Measurements from ENCODE around the gene NOS2.

Gene NOS2

DNA sequence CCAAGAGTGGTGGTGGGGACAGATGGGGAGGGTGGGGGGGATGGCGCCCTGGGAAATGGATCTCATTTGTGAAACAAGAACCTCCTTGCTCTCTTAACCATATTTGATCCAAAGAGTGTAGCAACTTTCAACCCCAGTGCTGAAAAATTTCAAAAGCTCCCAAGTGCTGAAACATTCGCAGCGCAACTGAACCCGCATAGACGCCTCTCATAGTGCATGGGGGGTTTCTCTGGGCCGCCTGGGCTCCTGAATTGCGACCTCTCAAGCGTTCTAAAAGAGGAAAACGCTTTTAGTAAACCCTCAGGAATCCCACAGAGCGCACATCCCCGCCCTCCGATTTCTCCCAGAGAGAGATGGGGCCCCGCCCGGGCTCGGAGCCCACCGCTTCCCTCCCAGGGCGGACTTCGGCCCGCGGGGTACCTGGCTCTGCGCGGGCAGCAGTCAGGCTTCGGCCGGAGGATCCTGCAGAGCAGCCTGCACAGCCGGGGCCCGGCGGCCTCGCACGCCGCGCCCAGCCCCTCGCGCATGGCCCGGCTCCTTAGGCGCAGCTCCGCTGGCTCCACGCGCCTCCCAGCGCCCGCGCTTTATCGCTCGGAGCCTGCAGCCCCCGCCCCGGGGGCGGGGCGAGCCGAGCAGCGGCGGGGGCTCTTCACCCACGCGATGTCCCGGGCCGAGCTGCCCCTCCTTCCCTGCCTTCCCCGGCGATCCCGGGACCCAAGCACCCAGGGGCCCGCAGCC, 7.0 kb downstream of the NOS2 start:
- in situ Hi-C loops (cut with MboI; ENCODE audit: low sequenced_read_pairs): loop anchor here (25.0 kb wide), 1 partner anchor 619 kb away; the partner anchor contains the start of gene SLC46A1

DNA sequence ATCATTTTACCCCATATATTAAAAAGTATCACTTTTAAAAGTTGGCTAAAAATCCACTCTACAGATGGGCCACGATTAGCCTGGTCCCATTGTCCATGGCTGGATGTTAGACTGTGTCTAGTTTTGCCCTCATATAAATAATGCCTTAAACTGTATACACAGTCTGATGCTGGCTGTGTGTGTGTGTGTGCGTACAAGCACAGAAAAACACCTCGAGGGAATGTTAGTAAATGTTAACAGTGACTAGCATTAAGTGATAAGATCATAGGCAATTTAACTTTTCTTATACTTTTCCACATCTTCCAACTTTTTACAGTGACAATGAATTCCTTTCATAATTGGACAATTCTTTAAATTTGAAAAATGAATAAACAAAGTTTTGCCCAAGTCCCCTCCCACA, 8.2 kb downstream of the NOS2 start:
- in situ Hi-C loops (cut with MboI; ENCODE audit: low sequenced_read_pairs): loop anchor here (25.0 kb wide), 1 partner anchor 620 kb away; the partner anchor contains the start of gene SLC46A1

GRCh38 chr17:27788919-27789318, 11.4 kb downstream of the NOS2 start:
- in situ Hi-C loops (cut with MboI; ENCODE audit: low sequenced_read_pairs): loop anchor here (25.0 kb wide), 1 partner anchor 623 kb away; the partner anchor contains the start of gene SLC46A1

DNA sequence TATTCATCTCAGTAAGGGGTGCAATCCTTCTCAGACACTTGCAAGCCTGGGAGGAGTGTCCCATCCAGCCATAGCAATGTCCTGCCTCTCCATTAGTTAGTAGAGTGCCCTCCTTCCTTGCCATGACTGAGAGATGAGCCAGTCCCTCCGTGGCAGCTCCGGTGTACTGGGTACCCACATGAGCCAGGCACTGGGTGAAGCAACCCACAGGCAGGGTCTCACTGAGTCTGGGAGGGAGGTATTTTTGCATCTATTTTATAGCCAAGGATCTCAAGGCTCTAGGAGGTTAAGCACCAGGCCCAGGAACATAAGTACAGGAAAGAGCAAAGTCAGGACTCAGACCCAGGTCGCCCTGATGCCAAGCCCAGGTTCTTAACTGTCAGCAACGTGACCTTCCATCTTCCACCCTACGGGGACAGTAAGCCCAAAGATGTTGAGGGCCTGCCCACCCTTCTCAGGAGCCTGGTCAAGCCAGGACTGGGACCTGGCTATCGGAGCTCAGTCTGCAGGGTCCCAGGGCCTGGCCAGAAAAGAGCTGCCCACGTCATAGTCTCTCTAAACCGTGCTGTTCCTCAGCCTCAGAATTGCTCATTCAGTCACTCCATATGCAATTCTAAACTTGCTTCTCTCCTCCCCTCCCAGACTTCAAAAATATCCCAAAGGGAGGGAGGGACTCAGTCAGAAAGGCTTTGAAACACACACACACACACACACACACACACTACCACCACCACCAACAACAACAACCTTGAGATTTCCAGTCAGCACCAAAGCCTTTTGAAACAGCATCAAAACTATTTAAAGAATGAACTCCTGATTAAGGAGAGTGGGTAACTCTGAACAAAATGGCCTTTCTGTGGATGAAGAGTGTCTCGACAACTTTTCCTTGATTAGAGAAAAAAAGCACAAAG, 16.6 kb downstream of the NOS2 start:
- in situ Hi-C loops (cut with MboI; ENCODE audit: low sequenced_read_pairs): loop anchor here (25.0 kb wide), 1 partner anchor 629 kb away; the partner anchor contains the start of gene SLC46A1

- in situ Hi-C loops (cut with MboI; ENCODE audit: low sequenced_read_pairs): loop anchor here (25.0 kb wide), 1 partner anchor 630 kb away; the partner anchor contains the start of gene SLC46A1
These were observed 17.5 kb downstream of the NOS2 start for GRCh38 chr17:27782791-27783206.

GRCh38 chr17:27780828-27781404, 19.4 kb downstream of the NOS2 start:
- in situ Hi-C loops (cut with MboI; ENCODE audit: low sequenced_read_pairs): loop anchor here (25.0 kb wide), 1 partner anchor 631 kb away; the partner anchor contains the start of gene SLC46A1

GRCh38 chr17:27780092-27780827, 20.1 kb downstream of the NOS2 start:
- in situ Hi-C loops (cut with MboI; ENCODE audit: low sequenced_read_pairs): loop anchor here (25.0 kb wide), 1 partner anchor 632 kb away; the partner anchor contains the start of gene SLC46A1

DNA sequence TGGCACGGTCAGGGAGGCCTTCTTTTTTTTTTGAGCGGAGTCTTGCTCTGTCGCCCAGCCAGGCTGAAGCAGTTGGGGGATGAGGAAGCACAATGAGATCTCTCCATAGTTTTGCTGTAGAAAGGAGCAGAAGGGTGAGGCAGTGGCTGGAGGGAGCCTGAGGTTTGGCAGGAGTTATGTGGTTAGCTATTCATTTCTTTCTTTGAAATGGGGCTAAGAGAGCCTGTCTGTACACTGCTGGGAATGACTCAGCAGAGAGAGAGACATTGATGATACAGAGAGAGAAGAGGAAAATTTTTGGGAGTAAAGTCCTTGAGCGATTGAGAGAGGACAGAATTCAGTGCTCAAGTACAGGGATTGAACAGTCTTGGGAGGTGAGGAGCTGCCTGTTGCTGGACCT, 22.1 kb downstream of the NOS2 start:
- in situ Hi-C loops (cut with MboI; ENCODE audit: low sequenced_read_pairs): loop anchor here (25.0 kb wide), 1 partner anchor 634 kb away; the partner anchor contains the start of gene SLC46A1

- in situ Hi-C loops (cut with MboI; ENCODE audit: low sequenced_read_pairs): loop anchor here (25.0 kb wide), 1 partner anchor 635 kb away; the partner anchor contains the start of gene SLC46A1
These were observed 23.3 kb downstream of the NOS2 start for GRCh38 chr17:27776882-27777624.

- in situ Hi-C loops (cut with MboI; ENCODE audit: low sequenced_read_pairs): loop anchor here (25.0 kb wide), 2 partner anchors 409 to 559 kb away; no protein-coding TSS in a partner anchor
These were observed 28.7 kb downstream of the NOS2 start for GRCh38 chr17:27771586-27771985.

GRCh38 chr17:27770877-27771276, 29.5 kb downstream of the NOS2 start:
- in situ Hi-C loops (cut with MboI; ENCODE audit: low sequenced_read_pairs): loop anchor here (25.0 kb wide), 2 partner anchors 409 to 559 kb away; no protein-coding TSS in a partner anchor

- in situ Hi-C loops (cut with MboI; ENCODE audit: low sequenced_read_pairs): loop anchor here (25.0 kb wide), 2 partner anchors 407 to 557 kb away; no protein-coding TSS in a partner anchor
These were observed 31.4 kb downstream of the NOS2 start for GRCh38 chr17:27768858-27769410.

DNA sequence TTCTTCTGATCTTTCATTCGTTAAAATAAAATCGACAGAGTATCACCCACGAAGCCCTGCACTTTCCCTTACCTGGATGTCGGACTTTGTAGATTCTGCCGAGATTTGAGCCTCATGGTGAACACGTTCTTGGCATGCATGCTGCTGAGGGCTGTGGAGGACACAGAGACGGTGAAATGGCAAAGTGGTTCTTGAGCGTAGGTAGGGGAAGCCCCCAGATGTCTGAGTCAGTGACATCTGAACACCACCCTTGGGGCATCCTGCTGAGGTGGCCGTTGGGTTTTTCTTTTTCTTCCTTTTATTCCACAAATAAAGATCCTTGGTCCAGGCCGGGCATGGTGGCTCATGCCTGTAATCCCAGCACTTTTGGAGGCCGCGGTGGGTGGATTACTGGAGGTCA, 33.9 kb downstream of the NOS2 start:
- in situ Hi-C loops (cut with MboI; ENCODE audit: low sequenced_read_pairs): loop anchor here (25.0 kb wide), 2 partner anchors 404 to 554 kb away; no protein-coding TSS in a partner anchor

GRCh38 chr17:27765353-27765752, 35.0 kb downstream of the NOS2 start:
- in situ Hi-C loops (cut with MboI; ENCODE audit: low sequenced_read_pairs): loop anchor here (25.0 kb wide), 2 partner anchors 403 to 553 kb away; no protein-coding TSS in a partner anchor

DNA sequence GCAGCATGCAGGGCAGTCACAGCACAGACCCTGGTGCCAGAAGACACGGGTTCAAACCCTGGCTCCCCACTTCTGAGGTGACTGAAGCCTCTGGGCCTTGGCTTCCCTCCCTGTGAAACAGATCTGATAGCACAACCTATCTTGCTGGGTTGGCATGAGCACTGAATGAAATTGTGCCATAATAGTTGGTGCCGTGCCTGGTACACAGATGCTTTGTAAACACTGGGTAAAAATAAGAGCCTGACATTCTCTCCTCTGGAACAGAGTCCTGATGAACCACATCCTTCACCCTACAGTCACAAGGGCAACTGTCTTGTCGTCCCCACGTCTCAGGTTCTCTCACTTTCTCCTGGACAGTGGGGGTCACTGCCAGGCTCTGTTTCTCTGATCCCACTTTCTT, 35.7 kb downstream of the NOS2 start:
- in situ Hi-C loops (cut with MboI; ENCODE audit: low sequenced_read_pairs): loop anchor here (25.0 kb wide), 2 partner anchors 402 to 552 kb away; no protein-coding TSS in a partner anchor

GRCh38 chr17:27762527-27763305, 37.6 kb downstream of the NOS2 start:
- in situ Hi-C loops (cut with MboI; ENCODE audit: low sequenced_read_pairs): loop anchor here (25.0 kb wide), 2 partner anchors 400 to 550 kb away; no protein-coding TSS in a partner anchor

DNA sequence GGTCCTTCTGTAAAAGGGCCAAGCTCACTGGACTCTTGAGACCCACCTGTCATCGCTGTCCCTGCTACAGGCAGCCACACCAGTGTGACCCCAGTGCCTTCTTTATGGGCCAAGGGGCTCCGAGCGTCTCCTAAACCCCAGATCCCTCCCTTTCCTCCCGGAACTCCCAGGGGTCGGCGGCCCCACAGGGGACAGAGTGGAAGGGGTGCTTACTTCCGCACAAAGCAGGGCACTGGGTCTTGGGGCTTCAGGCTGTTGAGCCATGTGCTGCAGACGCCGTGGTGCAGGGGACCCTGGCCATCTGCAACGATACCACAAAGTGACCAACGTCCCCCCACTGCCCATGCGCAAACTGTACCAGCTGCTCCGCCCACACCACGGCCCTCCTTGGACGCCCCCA, 39.4 kb downstream of the NOS2 start:
- in situ Hi-C loops (cut with MboI; ENCODE audit: low sequenced_read_pairs): loop anchor here (25.0 kb wide), 2 partner anchors 399 to 549 kb away; no protein-coding TSS in a partner anchor
